SK-N-SH (cell line): ENCODE results near the gene CDC6. TPM values are rescaled to one million over a fixed set of nuclear protein-coding genes. Genes with fewer than 3 reads are reported as not detected.

Source experiments
- CTCF ChIA-PET: fragments of 300-600, 350-600 bp; formaldehyde crosslinking; extraction: SDS; loops from one replicate; lab custom pipeline; 2021; lab: Yijun Ruan, JAX
- POLR2A ChIA-PET: fragments of 350-600 bp; sonication (Branson Sonifier 250); formaldehyde crosslinking; extraction: SDS; loops from one replicate; lab custom pipeline; 2020; ENCODE audit warnings: antibody characterized with exemption, inconsistent platforms; lab: Yijun Ruan, JAX
- DNase-seq: peaks from one replicate; pipeline ENCODE4 v3.0.0; 2012
- H2AFZ ChIP-seq: fragments of 200-600 bp; sonication (generic); 2 replicates; pipeline ENCODE4 v1.8.1; 2016; ENCODE audit warnings: antibody characterized with exemption, mild to moderate bottlenecking, low read depth
- H3F3A ChIP-seq: fragments of 200-600 bp; sonication (generic); replicated peaks from 2 replicates; pipeline ENCODE3; 2016; ENCODE audit warnings: antibody characterized with exemption, mild to moderate bottlenecking; ENCODE audit not compliant: insufficient read depth
- H3K27ac ChIP-seq, 2 experiments: fragments of 200-500 bp in 1 of 2; fragments of 200-600 bp in 1 of 2; sonication (Bioruptor generic) in 1 of 2; sonication (generic), shearing (Covaris generic) in 1 of 2; 2 replicates each; pipeline versions ENCODE4 v1.5.1 to v1.6.1; 2014 to 2016; ENCODE audit warnings: low read depth in 2 of 2, inconsistent platforms in 1 of 2, low read length in 1 of 2, mild to moderate bottlenecking in 1 of 2, mixed read lengths in 1 of 2
- H3K27me3 ChIP-seq: fragments of 200-600 bp; sonication (generic), shearing (Covaris generic); 2 replicates; pipeline ENCODE4 v1.6.1; 2016; ENCODE audit warnings: mixed run types; ENCODE audit not compliant: insufficient read depth
- H3K36me3 ChIP-seq, 2 experiments: fragments of 200-500 bp in 1 of 2; fragments of 200-600 bp in 1 of 2; sonication (Bioruptor generic) in 1 of 2; sonication (generic) in 1 of 2; replicated peaks in 1 of 2; 2 replicates each; pipeline versions ENCODE3 to v1.5.1; 2014 to 2016; ENCODE audit warnings: low read length in 1 of 2, mild to moderate bottlenecking in 1 of 2; ENCODE audit not compliant: insufficient read depth in 2 of 2, control insufficient read depth in 1 of 2
- H3K4me1 ChIP-seq, 2 experiments: fragments of 200-500 bp in 1 of 2; fragments of 200-600 bp in 1 of 2; sonication (Bioruptor generic) in 1 of 2; sonication (generic), shearing (Covaris generic) in 1 of 2; 2 replicates each; pipeline versions ENCODE4 v1.5.1 to v1.6.1; 2014 to 2016; ENCODE audit warnings: low read depth in 1 of 2, low read length in 1 of 2, mixed run types in 1 of 2; ENCODE audit not compliant: insufficient read depth in 2 of 2, control insufficient read depth in 1 of 2
- H3K4me2 ChIP-seq: fragments of 200-600 bp; sonication (generic), shearing (Covaris generic); 2 replicates; pipeline ENCODE4 v1.6.1; 2017; ENCODE audit warnings: mixed run types
- H3K4me3 ChIP-seq, 2 experiments: fragments of 200-500 bp in 1 of 2; fragments of 200-600 bp in 1 of 2; sonication (Bioruptor generic) in 1 of 2; sonication (generic), shearing (Covaris generic) in 1 of 2; 2 replicates each; pipeline versions ENCODE4 v1.5.1 to v1.8.1; 2014 to 2016; ENCODE audit warnings: low read depth in 2 of 2, inconsistent platforms in 1 of 2, low read length in 1 of 2, mild to moderate bottlenecking in 1 of 2, mixed read lengths in 1 of 2, moderate library complexity in 1 of 2
- H3K79me2 ChIP-seq: fragments of 200-600 bp; sonication (generic); 2 replicates; pipeline ENCODE4 v1.8.1; 2017; ENCODE audit warnings: mild to moderate bottlenecking; ENCODE audit not compliant: insufficient read depth
- H3K9ac ChIP-seq: fragments of 200-600 bp; sonication (generic); 2 replicates; pipeline ENCODE4 v1.6.1; 2017; ENCODE audit warnings: mixed run types
- H3K9me2 ChIP-seq: fragments of 200-600 bp; sonication (generic); 2 replicates; pipeline ENCODE4 v1.6.1; 2017; ENCODE audit warnings: mixed run types
- H3K9me3 ChIP-seq: fragments of 200-600 bp; sonication (generic); 2 replicates; pipeline ENCODE4 v1.6.1; 2017; ENCODE audit warnings: mixed run types, mild to moderate bottlenecking, moderate library complexity
- H4K20me1 ChIP-seq: fragments of 200-600 bp; sonication (generic); 2 replicates; pipeline ENCODE4 v1.6.1; 2017; ENCODE audit warnings: mild to moderate bottlenecking, mixed run types; ENCODE audit not compliant: insufficient read depth
- CHD2 ChIP-seq: fragments of 150-350 bp; IDR thresholded peaks from 2 replicates; pipeline ENCODE4 v1.6.1; 2018; ENCODE audit warnings: low read length; ENCODE audit not compliant: partially characterized antibody
- EP300 ChIP-seq, 2 experiments: IDR thresholded peaks; 2 replicates each; pipeline versions ENCODE4 v1.4.0 to v1.6.1; 2012; ENCODE audit warnings: borderline replicate concordance in 1 of 2, low read depth in 1 of 2, low read length in 1 of 2
- EZH2phosphoT487 ChIP-seq: fragments of 200-600 bp; sonication (generic); IDR thresholded peaks from 2 replicates; pipeline ENCODE4 v1.6.1; 2017; ENCODE audit warnings: low read depth, mixed run types, mild to moderate bottlenecking, antibody characterized with exemption, moderate library complexity, borderline replicate concordance
- FOXJ3 ChIP-seq: sonication (generic); formaldehyde crosslinking; IDR thresholded peaks from 2 replicates; pipeline ENCODE4 v1.5.1; 2020; ENCODE audit warnings: mild to moderate bottlenecking, missing genetic modification reagents
- GATA2 ChIP-seq: sonication (generic); formaldehyde crosslinking; IDR thresholded peaks from 2 replicates; pipeline ENCODE4 v1.5.0; 2020; ENCODE audit warnings: mild to moderate bottlenecking, missing genetic modification reagents
- JUND ChIP-seq: IDR thresholded peaks from 2 replicates; pipeline ENCODE4 v1.4.0; 2012
- REST ChIP-seq: IDR thresholded peaks from 2 replicates; pipeline ENCODE4 v1.6.1; 2012; ENCODE audit warnings: mild to moderate bottlenecking, low read depth, low read length, moderate library complexity
- RFX5 ChIP-seq: IDR thresholded peaks from 2 replicates; pipeline ENCODE4 v1.6.1; 2012; ENCODE audit warnings: mild to moderate bottlenecking, improper control_type of control experiment, low read length
- RXRA ChIP-seq: IDR thresholded peaks from 2 replicates; pipeline ENCODE4 v1.4.0; 2012; ENCODE audit warnings: low read depth, mild to moderate bottlenecking, borderline replicate concordance
- TAF1 ChIP-seq: IDR thresholded peaks from 2 replicates; pipeline ENCODE4 v1.6.1; 2012; ENCODE audit warnings: low read depth, mild to moderate bottlenecking, low read length, moderate library complexity, borderline replicate concordance
- TCF12 ChIP-seq: IDR thresholded peaks from 2 replicates; pipeline ENCODE4 v1.4.0; 2012
- TEAD4 ChIP-seq: IDR thresholded peaks from 2 replicates; pipeline ENCODE4 v1.4.0; 2012; ENCODE audit warnings: mild to moderate bottlenecking, borderline replicate concordance; ENCODE audit not compliant: insufficient read depth
- YY1 ChIP-seq: IDR thresholded peaks from 2 replicates; pipeline ENCODE4 v1.4.0; 2012; ENCODE audit warnings: low read depth, mild to moderate bottlenecking
- ZBTB33 ChIP-seq: IDR thresholded peaks from 2 replicates; pipeline ENCODE4 v1.4.0; 2012; ENCODE audit warnings: low read depth, borderline replicate concordance
- WGBS: methylation state at CpG from one replicate; pipeline ENCODE4 v1.1.6; 2017; ENCODE audit warnings: low lambda C conversion rate; 5-methylcytosine and 5-hydroxymethylcytosine counted together
- polyA plus RNA-seq, 3 experiments: library from polyadenylated mRNA; depleted of rRNA; stranded (reverse); fragments of >200 nt; gene quantifications; 2 replicates each; pipeline ENCODE4 v1.2.3, GENCODE V29; 2012
- TF ChIP-seq, protein P1 (sequence below): fragments of 150-350 bp; IDR thresholded peaks from 2 replicates; pipeline ENCODE4 v1.6.1; 2016; ENCODE audit warnings: mild to moderate bottlenecking, low read depth, low read length

The CDC6 gene
- polyA plus RNA-seq, 1 of the 3 experiments (the other 2 are of a cell fraction) = 12.7 TPM

- Histone ChIP-seq H3K9me2 (no peaks in the 10 kb centered on the region), H3K9ac (no peak overlapping the region), H3K79me2 (peaks cover 75% of the 10 kb centered on the region), H3K27ac (peak overlapping the region in 1 of 2 experiments; percentile 99; a peak in 2 of 4 replicates), H4K20me1 (peaks cover 57% of the 10 kb centered on the region), H3K36me3 (peaks cover 24 to 26% of the 10 kb centered on the region in 2 experiments), H3K4me2 (peak overlapping the region; percentile 97; the same call in 1 of the 2 replicates), H3K27me3 (no peaks in the 10 kb centered on the region), H2AFZ (no peak overlapping the region), H3K4me3 (no peak overlapping the region; a peak in 1 of 4 replicates), H3F3A (no peaks in the 10 kb centered on the region), H3K9me3 (no peaks in the 10 kb centered on the region), H3K4me1 (peaks cover 69 to 94% of the 10 kb centered on the region in 2 experiments)
- TF ChIP-seq GATA2 (CRISPR knock-in tag) = peak; percentile 66
- no peak for TF ChIP-seq RXRA
- ChIA-PET CTCF (interaction anchor here (1.0 to 57.6 kb wide), 5 partner anchors 11 to 186 kb away, joined by 4 to 1706 read pairs (median 8); partner anchors contain the start of genes CDC6 and RARA), POLR2A (interaction anchor here (1.2 to 2.5 kb wide), 3 partner anchors 30 to 40 kb away, joined by 3 to 8 read pairs (median 5); no protein-coding TSS in a partner anchor)
- DNase-seq = peak; percentile 61
- 79% methylated on average over 9 of the region's 9 CpGs for WGBS
Measured at GRCh38 chr17:40347319-40348135, 59.8 kb downstream of the CDC6 start.

DNA sequence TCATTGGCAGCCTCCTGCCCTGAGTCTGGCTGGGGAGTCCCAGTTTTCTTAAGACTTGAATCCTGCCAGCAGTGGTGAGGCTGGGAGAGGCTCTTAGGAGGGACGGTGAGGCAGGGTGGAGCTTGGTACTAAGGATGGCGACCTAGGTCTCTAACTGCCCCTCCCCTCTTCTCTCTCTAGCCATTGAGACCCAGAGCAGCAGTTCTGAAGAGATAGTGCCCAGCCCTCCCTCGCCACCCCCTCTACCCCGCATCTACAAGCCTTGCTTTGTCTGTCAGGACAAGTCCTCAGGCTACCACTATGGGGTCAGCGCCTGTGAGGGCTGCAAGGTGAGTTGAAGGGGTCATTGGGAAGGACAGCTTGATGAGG is 60.4 kb downstream of the CDC6 start:
- H3K9ac ChIP-seq = no peak overlapping the region
- no peaks in the 10 kb centered on the region for H3K27me3 ChIP-seq
- peaks cover 69% of the 10 kb centered on the region for H3K79me2 ChIP-seq
- H3K4me3 ChIP-seq = no peak overlapping the region; a peak in 1 of 4 replicates
- no peak for DNase-seq
- no peaks in the 10 kb centered on the region for H3K9me2 ChIP-seq
- no peaks in the 10 kb centered on the region for H3F3A ChIP-seq
- ChIA-PET POLR2A (interaction anchor here (1.0 to 4.7 kb wide), 4 partner anchors 17 to 70 kb away, joined by 3 to 24 read pairs (median 4); partner anchors contain the start of gene TOP2A), CTCF (interaction anchor here (1.4 to 57.6 kb wide), 4 partner anchors 10 to 128 kb away, joined by 4 to 1706 read pairs (median 90); partner anchors contain the start of genes CDC6 and RARA)
- no peak for TF ChIP-seq YY1
- TF ChIP-seq TAF1 = no peak
- TF ChIP-seq EP300 (IDR thresholded peaks at IDR 0.05; ENCODE audit: borderline replicate concordance in 1 of 2, low read depth in 1 of 2, low read length in 1 of 2) = no peak
- no peak for TF ChIP-seq EZH2phosphoT487
- no peak for TF ChIP-seq REST
- TF ChIP-seq JUND = no peak
- no peak for TF ChIP-seq FOXJ3
- no peak for TF ChIP-seq RFX5
- TF ChIP-seq ZBTB33 = no peak
- no peak for TF ChIP-seq TEAD4
- TF ChIP-seq GATA2 (CRISPR knock-in tag) = no peak
- TF ChIP-seq RXRA = no peak
- no peak for TF ChIP-seq CHD2
- no peak for TF ChIP-seq TCF12
- TF ChIP-seq, protein P1, sequence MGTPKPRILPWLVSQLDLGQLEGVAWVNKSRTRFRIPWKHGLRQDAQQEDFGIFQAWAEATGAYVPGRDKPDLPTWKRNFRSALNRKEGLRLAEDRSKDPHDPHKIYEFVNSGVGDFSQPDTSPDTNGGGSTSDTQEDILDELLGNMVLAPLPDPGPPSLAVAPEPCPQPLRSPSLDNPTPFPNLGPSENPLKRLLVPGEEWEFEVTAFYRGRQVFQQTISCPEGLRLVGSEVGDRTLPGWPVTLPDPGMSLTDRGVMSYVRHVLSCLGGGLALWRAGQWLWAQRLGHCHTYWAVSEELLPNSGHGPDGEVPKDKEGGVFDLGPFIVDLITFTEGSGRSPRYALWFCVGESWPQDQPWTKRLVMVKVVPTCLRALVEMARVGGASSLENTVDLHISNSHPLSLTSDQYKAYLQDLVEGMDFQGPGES = no peak
- no peak overlapping the region for H2AFZ ChIP-seq
- peak overlapping the region; percentile 97; the same call in 1 of the 2 replicates for H3K4me2 ChIP-seq
- H4K20me1 ChIP-seq = peaks cover 57% of the 10 kb centered on the region
- H3K27ac ChIP-seq = peak overlapping the region in 1 of 2 experiments; percentile 99; a peak in 2 of 4 replicates
- 72% methylated on average over 4 of the region's 5 CpGs for WGBS
- peaks cover 68 to 96% of the 10 kb centered on the region in 2 experiments for H3K4me1 ChIP-seq
- no peaks in the 10 kb centered on the region for H3K9me3 ChIP-seq
- H3K36me3 ChIP-seq = peaks cover 29 to 31% of the 10 kb centered on the region in 2 experiments
